ENCODE measurements around the gene HAGH. TPM values are rescaled to one million over a fixed set of nuclear protein-coding genes. Genes with fewer than 3 reads are reported as not detected.

The HAGH gene
- total and polyA plus RNA-seq, 9 of the 15 experiments (the other 6 are each of a cell fraction or from before 2014, with no cell fraction given), result 0.46 to 35.1 (median 16.8) TPM

DNA sequence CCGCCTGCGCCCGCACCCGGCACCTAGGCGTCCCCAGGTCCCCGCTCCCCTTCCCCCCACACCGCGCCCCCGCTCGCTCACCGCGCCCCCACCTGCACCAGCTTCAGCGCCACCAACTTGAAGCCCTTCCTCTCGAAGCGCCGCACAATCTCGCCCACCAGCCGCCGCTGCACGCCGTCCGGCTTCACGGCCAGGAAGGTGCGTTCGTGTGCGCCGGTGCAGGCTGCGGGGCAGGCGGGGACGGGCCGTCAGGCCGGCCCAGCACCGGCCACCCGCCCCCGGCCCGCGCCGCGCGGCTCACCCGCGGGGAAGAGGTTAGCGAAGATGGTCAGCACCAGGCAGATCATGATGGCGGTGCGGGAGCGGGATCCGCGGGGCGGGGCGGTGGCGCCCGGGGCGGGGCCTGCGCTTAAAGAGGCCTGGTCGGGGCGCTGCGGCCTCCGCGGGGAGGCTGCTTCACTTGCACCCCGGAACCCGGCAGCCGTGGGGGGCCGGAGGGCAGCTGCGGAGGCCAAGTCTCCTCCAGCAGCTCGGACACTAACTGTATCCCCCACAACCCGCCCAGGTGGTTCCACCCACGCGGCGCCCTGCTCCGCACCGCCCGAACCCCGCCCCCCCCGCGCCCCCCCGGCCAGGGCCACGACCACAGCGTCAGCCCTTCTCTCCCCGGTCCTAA lies 55.3 kb downstream of the HAGH start, which contains the start of gene NME3:
Gene NME3, minus strand, starts transcription at position 356 of the 676 bp plus-strand sequence. Its CDS starts 9 bp downstream, at position 347.
- H3K4me3 ChIP-seq, result peak within 1 kb of the TSS; percentile 96
- peak within 1 kb of the TSS; percentile 98 for H3K4me2 ChIP-seq (ENCODE audit: insufficient read depth, low read length)
- peaks cover 51% of the 10 kb centered on the region for H3K79me2 ChIP-seq (ENCODE audit: control insufficient read depth, insufficient read depth, low read length)
- in situ Hi-C loops (cut with MboI), result no loop called here
- H3K27me3 ChIP-seq (ENCODE audit: control insufficient read depth in 2 of 2, insufficient read depth in 2 of 2, low read length in 2 of 2), result no peaks in the 10 kb centered on the region
- intact Hi-C loops (cut with micrococcal nuclease), result no loop called here
- peaks cover 8% of the 10 kb centered on the region; the same call in 1 of the 2 replicates for H4K20me1 ChIP-seq (replicated peaks; ENCODE audit: control insufficient read depth, insufficient read depth, low read length)
- peaks cover 69% of the 10 kb centered on the region; the same call in 2 of the 3 replicates for H3K36me3 ChIP-seq (ENCODE audit: control insufficient read depth, insufficient read depth, low read length)
- no peaks in the 10 kb centered on the region for H3K9me3 ChIP-seq (replicated peaks; ENCODE audit: control insufficient read depth, insufficient read depth, low read depth, low read length)
- H2AFZ ChIP-seq (ENCODE audit: low read depth, low read length), result peak within 1 kb of the TSS; percentile 59; the same call in 1 of the 2 replicates
- BruUV-seq (replicated peaks), result no TSS peak
- H3K9ac ChIP-seq (ENCODE audit: insufficient read depth in 1 of 2, low read depth in 2 of 2, low read length in 2 of 2), result peak within 1 kb of the TSS; percentile 93 to 95
- ChIA-PET CTCF (ENCODE audit: low intra/inter-chr PET ratio) (no interaction called here), POLR2A (interaction anchor here (0.6 to 4.3 kb wide), 9 partner anchors 8 to 384 kb away, joined by 3 to 35 read pairs (median 5); partner anchors contain the start of genes FAHD1, HAGH, NUBP2 and RPS2)
- H3K27ac ChIP-seq (ENCODE audit: extremely low read depth, low read depth, low read length), result peak within 1 kb of the TSS; percentile 96
- peaks cover 20 to 96% of the 10 kb centered on the region in 2 experiments; a peak in 4 of 5 replicates for H3K4me1 ChIP-seq (replicated peaks in 1 of 2; ENCODE audit: control insufficient read depth in 2 of 2, insufficient read depth in 2 of 2, low read length in 2 of 2)
- 1% methylated on average over 15 of the region's 79 CpGs for WGBS (ENCODE audit: insufficient coverage, low coverage, missing lambda C conversion rate)
- DNase-seq (ENCODE audit: extremely low read depth in 1 of 4, low spot score in 3 of 4) (peak; percentile 71 to 85 (median 79)), FAIRE-seq (no peak), ATAC-seq (peak; percentile 73)
- peaks cover 2% of the 10 kb centered on the region for H3K9me1 ChIP-seq (ENCODE audit: control insufficient read depth, insufficient read depth, low read length)
- TF ChIP-seq NCOR1 (IDR thresholded peaks at IDR 0.05), result no peak
- TF ChIP-seq, protein P1, sequence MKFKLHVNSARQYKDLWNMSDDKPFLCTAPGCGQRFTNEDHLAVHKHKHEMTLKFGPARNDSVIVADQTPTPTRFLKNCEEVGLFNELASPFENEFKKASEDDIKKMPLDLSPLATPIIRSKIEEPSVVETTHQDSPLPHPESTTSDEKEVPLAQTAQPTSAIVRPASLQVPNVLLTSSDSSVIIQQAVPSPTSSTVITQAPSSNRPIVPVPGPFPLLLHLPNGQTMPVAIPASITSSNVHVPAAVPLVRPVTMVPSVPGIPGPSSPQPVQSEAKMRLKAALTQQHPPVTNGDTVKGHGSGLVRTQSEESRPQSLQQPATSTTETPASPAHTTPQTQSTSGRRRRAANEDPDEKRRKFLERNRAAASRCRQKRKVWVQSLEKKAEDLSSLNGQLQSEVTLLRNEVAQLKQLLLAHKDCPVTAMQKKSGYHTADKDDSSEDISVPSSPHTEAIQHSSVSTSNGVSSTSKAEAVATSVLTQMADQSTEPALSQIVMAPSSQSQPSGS (CRISPR knock-in tag; IDR thresholded peaks at IDR 0.05), result no peak
- no peak for TF ChIP-seq ZNF121 (CRISPR knock-in tag; conservative IDR thresholded peaks at IDR 0.05)
- no peak for TF ChIP-seq RBBP5 (IDR thresholded peaks at IDR 0.05; ENCODE audit: borderline replicate concordance, insufficient read depth, low read length, poor library complexity, severe bottlenecking)
- TF ChIP-seq ELF1 (tag; IDR thresholded peaks at IDR 0.05), result no peak
- no peak for TF ChIP-seq TAF1 (IDR thresholded peaks at IDR 0.05; ENCODE audit: control insufficient read depth, extremely low read depth, insufficient read depth, low read length, severe bottlenecking)
- no peak for TF ChIP-seq SMAD2 (IDR thresholded peaks at IDR 0.05; ENCODE audit: low read depth, low read length)
- TF ChIP-seq NFATC3 (IDR thresholded peaks at IDR 0.05), result no peak
- peak; percentile 39 for TF ChIP-seq TBP (optimal IDR thresholded peaks at IDR 0.05; ENCODE audit: low read depth, low read length)
- TF ChIP-seq, protein P2, sequence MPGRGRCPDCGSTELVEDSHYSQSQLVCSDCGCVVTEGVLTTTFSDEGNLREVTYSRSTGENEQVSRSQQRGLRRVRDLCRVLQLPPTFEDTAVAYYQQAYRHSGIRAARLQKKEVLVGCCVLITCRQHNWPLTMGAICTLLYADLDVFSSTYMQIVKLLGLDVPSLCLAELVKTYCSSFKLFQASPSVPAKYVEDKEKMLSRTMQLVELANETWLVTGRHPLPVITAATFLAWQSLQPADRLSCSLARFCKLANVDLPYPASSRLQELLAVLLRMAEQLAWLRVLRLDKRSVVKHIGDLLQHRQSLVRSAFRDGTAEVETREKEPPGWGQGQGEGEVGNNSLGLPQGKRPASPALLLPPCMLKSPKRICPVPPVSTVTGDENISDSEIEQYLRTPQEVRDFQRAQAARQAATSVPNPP (IDR thresholded peaks at IDR 0.05; ENCODE audit: borderline replicate concordance, insufficient read depth, insufficient read length), result no peak
- peak; percentile 22; the same call in 1 of the 2 replicates for TF ChIP-seq ATF7 (IDR thresholded peaks at IDR 0.05)
- TF ChIP-seq FOXM1 (IDR thresholded peaks at IDR 0.05; ENCODE audit: low read depth), result no peak
- no peak for TF ChIP-seq FOXM1 (CRISPR knock-in tag; IDR thresholded peaks at IDR 0.05; ENCODE audit: low read depth)
- TF ChIP-seq, protein P3, sequence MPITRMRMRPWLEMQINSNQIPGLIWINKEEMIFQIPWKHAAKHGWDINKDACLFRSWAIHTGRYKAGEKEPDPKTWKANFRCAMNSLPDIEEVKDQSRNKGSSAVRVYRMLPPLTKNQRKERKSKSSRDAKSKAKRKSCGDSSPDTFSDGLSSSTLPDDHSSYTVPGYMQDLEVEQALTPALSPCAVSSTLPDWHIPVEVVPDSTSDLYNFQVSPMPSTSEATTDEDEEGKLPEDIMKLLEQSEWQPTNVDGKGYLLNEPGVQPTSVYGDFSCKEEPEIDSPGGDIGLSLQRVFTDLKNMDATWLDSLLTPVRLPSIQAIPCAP (CRISPR knock-in tag; IDR thresholded peaks at IDR 0.05; ENCODE audit: borderline replicate concordance), result no peak

Data from K562 (cell line).